Stimulated activated naive CD8-positive, alpha-beta T cell treated with anti-CD3 and anti-CD28 coated beads, Interleukin-15, Interleukin-2, amounts not matched to agents 100 ng/mL and 50 ng/mL, for 24 hours (primary cell): ENCODE measurements around the gene SUDS3.

Experiments used
- H3K27ac Mint-ChIP-seq: one replicate; pipeline ENCODE4 v1.8.0; 2021; ENCODE audit warnings: mild to moderate bottlenecking, mixed read lengths
- H3K27me3 Mint-ChIP-seq: one replicate; pipeline ENCODE4 v1.8.0; 2021; ENCODE audit warnings: mixed read lengths
- H3K36me3 Mint-ChIP-seq: one replicate; pipeline ENCODE4 v1.8.0; 2021; ENCODE audit warnings: low read depth, mixed read lengths
- H3K4me1 Mint-ChIP-seq: one replicate; pipeline ENCODE4 v1.8.0; 2021; ENCODE audit warnings: low read depth, mixed read lengths
- H3K4me3 Mint-ChIP-seq: one replicate; pipeline ENCODE4 v1.8.0; 2021; ENCODE audit warnings: mild to moderate bottlenecking, mixed read lengths
- H3K9me3 Mint-ChIP-seq: one replicate; pipeline ENCODE4 v1.8.0; 2021; ENCODE audit warnings: mixed read lengths

SUDS3 gene

GRCh38 chr12:118436002-118436730 lies 59.8 kb downstream of the SUDS3 start:
- Mint-ChIP-seq H3K4me1 (no peaks in the 10 kb centered on the region), H3K9me3 (no peaks in the 10 kb centered on the region), H3K27me3 (peaks cover 6% of the 10 kb centered on the region)

DNA sequence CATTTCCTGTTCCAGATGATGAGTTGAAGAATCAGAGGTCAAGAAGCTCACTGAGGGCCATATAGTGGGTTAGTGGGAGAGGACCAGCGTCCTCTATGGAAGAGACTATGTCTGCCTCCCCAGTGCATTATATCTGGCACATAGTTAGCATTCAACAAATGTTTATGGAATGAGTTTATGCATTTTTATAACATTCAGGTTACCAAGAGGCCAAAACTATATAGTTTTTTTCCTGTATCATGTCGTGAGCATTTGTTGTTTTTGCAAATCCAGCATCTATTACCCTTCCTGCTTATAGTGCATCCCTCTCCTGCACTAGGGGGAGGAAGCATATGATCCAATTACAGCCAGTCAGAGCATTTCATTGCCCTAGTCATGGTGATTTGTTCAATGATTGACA lies 60.6 kb downstream of the SUDS3 start:
- Mint-ChIP-seq H3K36me3 (no peaks in the 10 kb centered on the region), H3K4me1 (no peaks in the 10 kb centered on the region), H3K4me3 (no peak overlapping the region), H3K9me3 (no peaks in the 10 kb centered on the region), H3K27ac (no peak overlapping the region), H3K27me3 (peaks cover 6% of the 10 kb centered on the region)

More at GRCh38 chr12:118436002-118436730, 59.8 kb downstream of the SUDS3 start:
- no peak overlapping the region for H3K4me3 Mint-ChIP-seq
- H3K36me3 Mint-ChIP-seq: no peaks in the 10 kb centered on the region
- H3K27ac Mint-ChIP-seq: no peak overlapping the region

GRCh38 chr12:118439068-118439467 lies 62.7 kb downstream of the SUDS3 start:
- H3K27me3 Mint-ChIP-seq: peaks cover 9% of the 10 kb centered on the region
- H3K4me3 Mint-ChIP-seq: no peak overlapping the region
- H3K4me1 Mint-ChIP-seq: no peaks in the 10 kb centered on the region
- H3K36me3 Mint-ChIP-seq: no peaks in the 10 kb centered on the region
- no peaks in the 10 kb centered on the region for H3K9me3 Mint-ChIP-seq
- H3K27ac Mint-ChIP-seq: no peak overlapping the region

DNA sequence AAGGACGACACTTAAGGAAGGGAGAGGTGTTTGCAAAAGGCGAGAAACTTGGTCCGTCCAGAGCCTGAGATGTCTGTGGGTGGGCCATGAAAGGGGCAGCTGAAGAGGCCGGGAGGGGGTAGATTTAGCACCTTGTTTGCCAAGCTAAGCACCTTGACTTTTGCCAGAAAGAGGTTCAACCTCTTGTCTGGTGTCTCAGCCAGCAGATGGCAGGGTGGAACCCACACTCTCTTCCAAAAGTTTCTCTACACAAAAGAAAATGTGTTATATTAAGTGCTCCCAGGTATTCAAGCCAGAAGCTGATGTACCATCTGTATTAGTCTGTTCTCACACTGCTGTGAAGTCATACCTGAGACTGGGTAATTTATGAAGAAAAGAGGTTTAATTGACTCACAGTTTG lies 69.9 kb downstream of the SUDS3 start:
- H3K4me3 Mint-ChIP-seq: no peak overlapping the region
- H3K9me3 Mint-ChIP-seq: no peaks in the 10 kb centered on the region
- no peak overlapping the region for H3K27ac Mint-ChIP-seq
- no peaks in the 10 kb centered on the region for H3K36me3 Mint-ChIP-seq
- peaks cover 8% of the 10 kb centered on the region for H3K27me3 Mint-ChIP-seq
- no peaks in the 10 kb centered on the region for H3K4me1 Mint-ChIP-seq

DNA sequence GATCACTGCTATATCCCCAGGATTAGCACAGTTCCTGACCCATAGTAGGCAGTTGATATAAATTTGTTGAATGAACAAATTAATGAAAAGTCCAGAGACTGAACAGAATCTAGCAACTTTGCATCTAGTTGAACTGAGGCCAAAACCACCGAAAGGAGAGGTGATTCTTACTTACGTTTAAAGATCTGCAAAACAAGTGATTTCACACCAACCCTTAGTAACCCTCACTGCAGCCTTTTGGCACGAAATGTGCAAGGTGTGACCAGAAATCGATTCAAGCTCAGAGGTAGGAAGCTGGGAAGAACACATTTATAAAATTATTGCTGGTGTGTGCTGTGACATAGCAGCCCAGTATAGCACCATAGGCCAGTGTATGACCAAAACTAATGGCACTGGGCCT lies 70.8 kb downstream of the SUDS3 start:
- Mint-ChIP-seq H3K27me3 (peaks cover 11% of the 10 kb centered on the region), H3K27ac (no peak overlapping the region), H3K4me3 (no peak overlapping the region), H3K9me3 (no peaks in the 10 kb centered on the region), H3K36me3 (no peaks in the 10 kb centered on the region), H3K4me1 (no peaks in the 10 kb centered on the region)

DNA sequence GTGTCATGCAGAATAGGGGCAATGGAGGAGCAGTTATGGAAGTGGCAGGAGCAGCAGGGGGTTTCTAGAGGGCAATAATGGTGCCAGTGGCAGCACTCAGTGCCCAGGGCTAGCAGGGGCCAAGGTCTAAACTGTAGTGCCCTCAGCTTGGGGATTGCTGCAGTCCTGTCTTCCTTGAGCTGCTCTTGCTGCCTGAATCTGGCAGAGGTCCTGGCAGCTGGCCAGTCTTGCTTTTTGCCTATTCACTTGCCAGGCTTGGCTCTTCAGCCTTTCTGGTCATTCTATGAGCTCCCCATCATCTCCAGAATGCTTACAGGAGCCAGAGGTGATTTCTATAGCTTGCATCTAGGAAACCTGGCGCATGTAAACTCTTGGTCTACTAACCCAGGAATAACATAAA lies 72.0 kb downstream of the SUDS3 start:
- no peak overlapping the region for H3K4me3 Mint-ChIP-seq
- H3K27ac Mint-ChIP-seq: no peak overlapping the region
- H3K4me1 Mint-ChIP-seq: no peaks in the 10 kb centered on the region

DNA sequence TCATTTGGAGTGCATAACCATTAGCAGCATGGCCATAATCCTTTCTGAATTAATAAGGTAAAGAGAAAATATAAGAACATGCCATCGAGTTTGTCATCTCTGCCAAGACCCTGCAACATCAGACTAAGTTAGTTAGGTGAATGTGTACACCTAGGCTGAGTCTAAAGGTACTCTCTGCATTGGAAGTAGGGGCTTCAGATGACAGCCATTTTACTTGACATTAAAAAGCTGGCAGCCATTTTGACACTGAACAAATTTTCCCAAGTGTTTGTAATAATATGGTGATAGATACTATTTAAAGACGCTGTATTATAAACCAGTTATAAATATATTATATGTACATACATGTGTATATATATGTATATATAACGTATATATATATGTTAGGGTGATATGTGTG lies 79.0 kb downstream of the SUDS3 start:
- Mint-ChIP-seq H3K9me3 (peaks cover 6% of the 10 kb centered on the region), H3K27me3 (peaks cover 19% of the 10 kb centered on the region), H3K4me3 (no peak overlapping the region), H3K36me3 (no peaks in the 10 kb centered on the region), H3K4me1 (no peaks in the 10 kb centered on the region), H3K27ac (no peak overlapping the region)

More for the DNA sequence above, 72.0 kb downstream of the SUDS3 start:
- Mint-ChIP-seq H3K36me3 (no peaks in the 10 kb centered on the region), H3K27me3 (peaks cover 10% of the 10 kb centered on the region), H3K9me3 (no peaks in the 10 kb centered on the region)

- no peaks in the 10 kb centered on the region for H3K4me1 Mint-ChIP-seq
- peaks cover 14% of the 10 kb centered on the region for H3K27me3 Mint-ChIP-seq
- no peak overlapping the region for H3K4me3 Mint-ChIP-seq
- H3K9me3 Mint-ChIP-seq: peaks cover 9% of the 10 kb centered on the region
- no peaks in the 10 kb centered on the region for H3K36me3 Mint-ChIP-seq
- H3K27ac Mint-ChIP-seq: no peak overlapping the region
Observed at GRCh38 chr12:118456741-118457140, 80.4 kb downstream of the SUDS3 start.

- Mint-ChIP-seq H3K9me3 (peaks cover 9% of the 10 kb centered on the region), H3K27me3 (peaks cover 12% of the 10 kb centered on the region), H3K4me1 (no peaks in the 10 kb centered on the region), H3K36me3 (no peaks in the 10 kb centered on the region), H3K27ac (no peak overlapping the region), H3K4me3 (no peak overlapping the region)
Observed at GRCh38 chr12:118459110-118459509, 82.8 kb downstream of the SUDS3 start.

DNA sequence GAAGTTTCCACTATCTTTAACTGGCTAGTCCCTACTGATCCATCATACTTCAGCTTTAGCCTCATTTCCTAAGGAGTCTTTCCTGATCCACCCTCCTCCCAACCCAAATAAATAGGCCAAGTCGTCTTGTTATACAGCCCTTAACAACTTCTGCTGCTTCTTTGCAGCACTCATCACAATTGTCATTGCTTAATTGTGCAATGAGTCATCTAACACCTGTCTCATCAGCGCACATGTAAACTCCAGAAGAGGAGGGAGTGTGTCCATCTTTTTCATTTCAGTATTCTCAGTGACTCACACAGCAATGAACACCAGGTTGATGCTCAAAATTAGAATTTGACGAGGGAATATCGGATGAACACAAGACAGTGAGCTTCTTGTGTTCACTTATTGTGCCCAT lies 87.3 kb downstream of the SUDS3 start:
- Mint-ChIP-seq H3K36me3 (no peaks in the 10 kb centered on the region), H3K4me1 (no peaks in the 10 kb centered on the region), H3K27ac (no peak overlapping the region), H3K27me3 (peaks cover 3% of the 10 kb centered on the region), H3K4me3 (no peak overlapping the region), H3K9me3 (peaks cover 9% of the 10 kb centered on the region)

GRCh38 chr12:118465706-118466105 lies 89.4 kb downstream of the SUDS3 start:
- H3K36me3 Mint-ChIP-seq: no peaks in the 10 kb centered on the region
- peaks cover 3% of the 10 kb centered on the region for H3K9me3 Mint-ChIP-seq
- no peak overlapping the region for H3K4me3 Mint-ChIP-seq
- H3K27me3 Mint-ChIP-seq: peaks cover 3% of the 10 kb centered on the region
- no peak overlapping the region for H3K27ac Mint-ChIP-seq
- no peaks in the 10 kb centered on the region for H3K4me1 Mint-ChIP-seq
